NOMO-1 treated with dmso at 0.1 percent for 144 hours (cell line): ENCODE measurements around the gene RANBP3.

Experiments used
- DNase-seq: peaks from one replicate; lab custom pipeline; 2025; ENCODE audit not compliant: unreplicated experiment; lab: John Stamatoyannopoulos, UW

RANBP3 gene

GRCh38 chr19:5929179-5929578 is 48.8 kb downstream of the RANBP3 start:
- no peak for DNase-seq

DNA sequence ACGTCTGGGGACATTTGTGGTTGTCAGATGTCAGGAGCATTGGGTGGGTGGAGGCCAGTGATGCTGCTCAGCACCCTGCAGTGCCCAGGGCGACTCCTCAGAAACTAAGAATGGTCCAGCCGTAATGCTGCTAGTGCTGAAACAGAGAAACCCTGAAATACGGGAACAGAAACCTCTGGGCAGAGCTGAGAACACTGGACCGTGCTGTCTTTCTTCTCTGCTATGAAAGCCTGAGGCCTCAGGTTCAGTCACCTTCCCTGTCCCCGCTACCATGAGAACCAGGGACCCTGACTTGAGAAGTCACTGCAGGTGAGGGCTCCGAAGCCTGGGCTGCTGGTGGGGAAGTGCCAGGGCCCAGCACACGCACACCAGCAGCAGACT is 50.5 kb downstream of the RANBP3 start:
- DNase-seq: no peak

DNA sequence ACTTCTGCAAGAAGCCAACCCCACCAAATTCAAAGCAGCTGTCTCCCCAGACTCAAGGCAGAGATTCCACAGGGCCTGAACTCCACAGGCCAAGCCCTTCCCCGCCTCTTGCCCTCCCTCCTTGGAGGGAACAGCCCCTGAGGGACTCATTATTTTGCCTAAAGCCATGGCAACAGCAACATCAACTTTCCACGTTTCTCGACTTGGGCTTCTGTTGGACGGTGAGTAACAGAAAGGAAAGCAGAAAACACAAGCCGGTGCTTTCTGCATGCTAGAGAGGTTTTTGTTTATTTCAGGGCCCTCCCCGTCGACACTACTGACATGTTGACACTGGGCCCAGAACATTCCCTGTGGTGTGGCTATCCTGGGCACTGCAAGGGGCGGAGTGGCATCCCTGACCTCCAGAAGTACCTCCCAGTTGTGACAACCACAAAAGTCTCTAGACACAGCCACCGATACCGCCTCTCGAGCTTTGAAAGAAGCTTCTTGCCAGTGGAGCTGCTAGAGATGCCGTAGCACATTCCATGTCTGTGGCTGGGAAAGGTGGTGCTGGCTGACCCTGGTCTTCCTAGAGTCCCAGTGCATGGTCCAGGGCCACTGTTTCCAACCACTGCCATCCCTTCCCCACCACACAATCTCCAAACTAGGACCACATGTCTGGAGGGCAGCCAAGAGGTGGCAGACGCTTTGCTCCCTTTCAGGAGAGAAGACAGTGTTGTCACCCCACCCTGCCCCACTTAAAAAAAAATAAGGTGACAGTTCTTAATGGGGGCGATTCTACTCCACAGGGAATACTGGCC is 51.1 kb downstream of the RANBP3 start:
- DNase-seq: no peak

- no peak for DNase-seq
Measured at GRCh38 chr19:5925830-5926427, 52.0 kb downstream of the RANBP3 start.

GRCh38 chr19:5923356-5923755 is 54.6 kb downstream of the RANBP3 start:
- DNase-seq: no peak

DNA sequence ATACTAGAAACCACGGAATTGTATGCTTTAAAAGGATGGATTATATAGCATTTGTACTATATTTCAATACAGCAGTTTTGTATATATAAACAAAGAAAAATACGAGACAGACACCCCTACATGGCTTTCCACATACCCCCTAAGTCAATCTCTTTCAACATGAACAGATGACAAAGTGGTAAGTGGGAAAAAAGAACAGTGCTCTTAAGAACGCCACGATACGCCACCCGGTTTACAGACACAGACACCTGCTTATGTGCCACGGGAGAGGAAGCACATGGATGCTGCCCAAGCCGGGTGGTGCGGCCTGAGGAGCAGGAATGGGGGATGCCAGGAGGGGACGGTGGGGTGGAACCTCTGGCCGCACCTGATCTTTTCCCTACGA is 55.8 kb downstream of the RANBP3 start:
- no peak for DNase-seq

GRCh38 chr19:5921516-5922160 is 56.3 kb downstream of the RANBP3 start:
- no peak for DNase-seq

GRCh38 chr19:5918463-5919079 is 59.4 kb downstream of the RANBP3 start:
- DNase-seq: no peak

DNA sequence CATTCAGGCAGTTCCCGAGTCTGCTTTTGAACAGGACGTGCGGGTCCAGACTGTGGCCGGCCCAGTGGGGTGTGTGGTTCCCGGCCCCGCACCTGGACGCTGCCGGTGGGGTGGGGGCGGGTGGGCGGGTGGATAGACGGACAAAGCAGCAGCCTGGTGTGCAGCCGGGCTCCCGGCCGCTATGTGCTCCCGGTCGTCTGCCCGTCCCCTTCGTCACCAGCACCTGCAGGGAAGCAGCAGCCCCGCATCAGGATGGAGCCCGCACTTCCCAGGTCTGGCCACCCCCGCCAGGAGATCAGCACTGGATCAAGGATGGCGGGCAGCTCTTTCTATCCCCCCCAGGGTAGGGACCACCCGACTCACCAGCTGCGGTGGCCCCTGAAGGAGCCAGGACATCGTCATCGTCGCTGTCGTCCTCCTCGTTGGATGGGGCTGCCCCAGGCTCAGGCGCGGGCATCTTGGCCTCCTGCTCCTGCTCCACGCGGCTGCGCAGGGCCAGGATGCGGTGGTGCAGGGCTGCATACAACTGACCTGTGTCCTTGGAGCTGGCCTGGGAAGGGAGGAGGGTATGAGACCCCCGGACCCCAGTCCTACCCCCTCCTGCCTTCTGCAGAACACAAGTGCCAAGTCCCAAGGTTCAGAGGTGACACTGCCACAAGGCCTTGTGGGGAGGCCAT is 60.4 kb downstream of the RANBP3 start:
- DNase-seq: no peak

DNA sequence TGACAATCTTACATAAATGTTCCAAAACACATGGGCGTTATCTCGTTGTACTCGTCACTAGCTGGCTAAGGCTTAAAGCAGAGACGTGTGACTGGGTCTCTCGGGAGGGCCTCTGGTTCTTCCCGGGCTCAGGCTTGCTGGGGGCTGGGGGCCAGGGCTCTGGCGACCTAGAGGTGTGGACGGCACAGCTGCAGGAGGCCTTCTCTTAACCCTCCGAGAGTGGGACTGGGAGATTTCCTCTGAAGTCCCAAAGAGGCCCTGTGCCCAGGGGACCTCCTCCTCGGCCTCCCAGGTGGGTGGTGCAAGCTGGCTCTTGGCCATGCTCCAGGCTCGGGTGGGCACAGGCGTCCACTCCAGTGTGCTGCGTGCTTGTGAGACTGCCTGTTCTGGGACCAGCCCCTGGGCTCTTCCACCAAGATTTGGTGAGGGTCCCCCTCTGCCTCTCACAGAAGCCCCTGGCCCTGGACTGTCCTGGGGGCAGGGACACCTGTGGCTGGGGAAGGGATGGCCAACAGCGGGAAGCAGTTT is 61.7 kb downstream of the RANBP3 start:
- no peak for DNase-seq

GRCh38 chr19:5915782-5916165 is 62.2 kb downstream of the RANBP3 start:
- no peak for DNase-seq

GRCh38 chr19:5914946-5915781 is 62.8 kb downstream of the RANBP3 start:
- DNase-seq: no peak

GRCh38 chr19:5914358-5914774 is 63.6 kb downstream of the RANBP3 start:
- no peak for DNase-seq

GRCh38 chr19:5913739-5914357 is 64.1 kb downstream of the RANBP3 start, which contains the start of gene CAPS:
TSS of gene CAPS (plus strand) at chr19:5914254. CDS start at chr19:5914407, 153 bp downstream.
- no peak for DNase-seq

DNA sequence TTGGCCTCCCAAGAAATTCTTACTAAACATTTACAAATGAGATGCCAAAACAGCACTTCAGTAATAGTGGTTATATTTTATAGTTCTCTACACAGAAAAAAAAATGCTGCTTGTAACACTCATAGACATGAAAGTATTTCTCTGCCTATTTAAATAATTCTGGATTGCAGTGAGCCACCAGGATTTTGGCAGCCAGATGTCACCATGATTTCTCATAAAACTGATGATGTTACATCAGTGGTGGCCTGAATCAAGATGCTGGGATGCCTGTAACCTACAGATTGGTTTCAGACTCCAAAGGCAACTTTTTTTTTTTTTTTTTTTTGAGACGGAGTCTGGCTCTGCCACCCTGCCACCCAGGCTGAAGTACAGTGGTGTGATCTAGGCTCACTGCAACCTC is 66.6 kb downstream of the RANBP3 start:
- DNase-seq: no peak

DNA sequence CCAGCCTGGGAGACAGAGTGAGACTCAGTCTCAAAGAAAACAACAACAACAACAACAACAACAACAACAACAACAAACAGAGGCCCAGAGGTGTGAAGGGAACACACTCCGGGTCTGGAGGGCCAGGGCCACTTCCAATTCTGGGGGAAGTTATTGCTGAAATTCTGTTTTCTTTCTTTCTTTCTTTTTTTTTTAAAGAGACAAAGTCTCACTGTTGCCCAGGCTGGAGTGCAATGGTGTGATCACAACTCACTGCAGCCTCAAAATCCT is 67.4 kb downstream of the RANBP3 start:
- no peak for DNase-seq

DNA sequence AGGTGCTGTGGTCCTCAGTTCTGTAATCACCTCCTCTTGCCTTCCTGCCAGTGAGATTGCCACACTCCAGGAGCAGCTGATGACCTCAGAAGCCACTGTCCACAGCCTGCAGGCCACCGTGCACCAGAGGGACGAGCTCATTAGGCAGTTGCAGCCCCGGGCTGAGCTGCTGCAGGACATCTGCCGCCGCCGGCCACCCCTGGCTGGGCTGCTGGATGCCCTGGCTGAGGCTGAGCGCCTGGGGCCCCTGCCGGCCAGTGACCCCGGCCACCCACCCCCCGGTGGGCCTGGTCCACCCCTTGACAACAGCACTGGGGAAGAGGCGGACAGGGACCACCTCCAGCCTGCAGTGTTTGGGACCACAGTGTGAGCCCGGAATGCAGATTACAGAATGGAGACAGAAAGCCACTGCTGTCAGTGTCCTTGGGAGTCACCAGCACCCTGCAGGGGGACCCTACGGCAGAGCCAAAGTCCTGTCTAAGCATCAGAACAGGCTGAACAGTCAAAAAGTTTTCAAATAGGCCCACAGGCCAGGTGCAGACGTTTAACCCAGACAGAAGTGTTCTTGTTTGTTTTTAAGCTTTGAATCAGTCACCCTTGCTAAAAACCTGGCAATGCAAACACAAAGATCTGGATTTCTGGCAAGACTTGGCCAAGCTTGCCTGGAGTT is 69.0 kb downstream of the RANBP3 start:
- no peak for DNase-seq

GRCh38 chr19:5907241-5907640 is 70.7 kb downstream of the RANBP3 start:
- no peak for DNase-seq

- no peak for DNase-seq
Measured at GRCh38 chr19:5905114-5905778, 72.7 kb downstream of the RANBP3 start.
